Keratinocyte (primary cell): ENCODE measurements around the gene PGAM4.

Experiments used
- CTCF ChIP-seq, 3 experiments: IDR thresholded peaks in 1 of 3; conservative IDR thresholded peaks in 1 of 3; optimal IDR thresholded peaks in 1 of 3; 2 replicates in 2 of 3; 3 replicates in 1 of 3; pipeline versions ENCODE3 to v1.5.1; 2011; ENCODE audit warnings: low read length in 3 of 3, mild to moderate bottlenecking in 3 of 3, moderate library complexity in 2 of 3, control low read depth in 1 of 3, inconsistent platforms in 1 of 3; ENCODE audit not compliant: insufficient read depth in 2 of 3; ENCODE audit errors: extremely low read depth in 1 of 3
- EZH2 ChIP-seq: IDR thresholded peaks from one replicate; pipeline ENCODE4 v1.6.1; 2012; ENCODE audit warnings: inconsistent platforms, mild to moderate bottlenecking, low read length, moderate library complexity

- no peak for TF ChIP-seq CTCF (optimal IDR thresholded peaks at IDR 0.05 in 1 of 3, IDR thresholded peaks at IDR 0.05 in 1 of 3, conservative IDR thresholded peaks at IDR 0.05 in 1 of 3; ENCODE audit: extremely low read depth in 1 of 3, insufficient read depth in 2 of 3, low read length in 3 of 3)
- no peak for TF ChIP-seq EZH2
Measured at GRCh38 chrX:77967631-77968030, 1.8 kb downstream of the PGAM4 start.
